ENCODE data around the gene RHOH.

Gene RHOH

GRCh38 chr4:40196724-40197281 is at the start of gene RHOH:
TSS of gene RHOH (plus strand) at chr4:40197031. CDS start at chr4:40243387, 46,356 bp downstream.
- in situ Hi-C loops (cut with MboI; ENCODE audit: low sequenced_read_pairs): no loop called here

- in situ Hi-C loops (cut with MboI; ENCODE audit: low sequenced_read_pairs): loop anchor here (10.0 kb wide), 1 partner anchor 167 kb away; no protein-coding TSS in a partner anchor
Observed at GRCh38 chr4:40147490-40147889, 49.3 kb upstream of the RHOH start.

GRCh38 chr4:40149960-40150385 is 46.9 kb upstream of the RHOH start:
- in situ Hi-C loops (cut with MboI; ENCODE audit: low sequenced_read_pairs): loop anchor here (10.0 kb wide), 1 partner anchor 165 kb away; no protein-coding TSS in a partner anchor

GRCh38 chr4:40150932-40151331 is 45.9 kb upstream of the RHOH start:
- in situ Hi-C loops (cut with MboI; ENCODE audit: low sequenced_read_pairs): no loop called here

GRCh38 chr4:40152637-40153036 is 44.2 kb upstream of the RHOH start:
- in situ Hi-C loops (cut with MboI; ENCODE audit: low sequenced_read_pairs): no loop called here

GRCh38 chr4:40157436-40157835 is 39.4 kb upstream of the RHOH start:
- in situ Hi-C loops (cut with MboI; ENCODE audit: low sequenced_read_pairs): no loop called here

GRCh38 chr4:40160258-40160657 is 36.6 kb upstream of the RHOH start:
- in situ Hi-C loops (cut with MboI; ENCODE audit: low sequenced_read_pairs): no loop called here

GRCh38 chr4:40164459-40164858 is 32.4 kb upstream of the RHOH start:
- in situ Hi-C loops (cut with MboI; ENCODE audit: low sequenced_read_pairs): no loop called here

GRCh38 chr4:40165916-40166315 is 30.9 kb upstream of the RHOH start:
- in situ Hi-C loops (cut with MboI; ENCODE audit: low sequenced_read_pairs): no loop called here

GRCh38 chr4:40168070-40168469 is 28.8 kb upstream of the RHOH start:
- in situ Hi-C loops (cut with MboI; ENCODE audit: low sequenced_read_pairs): no loop called here

- in situ Hi-C loops (cut with MboI; ENCODE audit: low sequenced_read_pairs): no loop called here
Observed at GRCh38 chr4:40170588-40170987, 26.2 kb upstream of the RHOH start.

GRCh38 chr4:40173470-40173875 is 23.4 kb upstream of the RHOH start:
- in situ Hi-C loops (cut with MboI; ENCODE audit: low sequenced_read_pairs): no loop called here

- in situ Hi-C loops (cut with MboI; ENCODE audit: low sequenced_read_pairs): no loop called here
Observed at GRCh38 chr4:40176602-40177001, 20.2 kb upstream of the RHOH start.

- in situ Hi-C loops (cut with MboI; ENCODE audit: low sequenced_read_pairs): no loop called here
Observed at GRCh38 chr4:40177591-40177990, 19.2 kb upstream of the RHOH start.

- in situ Hi-C loops (cut with MboI; ENCODE audit: low sequenced_read_pairs): no loop called here
Observed at GRCh38 chr4:40178672-40179071, 18.2 kb upstream of the RHOH start.

- in situ Hi-C loops (cut with MboI; ENCODE audit: low sequenced_read_pairs): no loop called here
Observed at GRCh38 chr4:40179360-40179759, 17.5 kb upstream of the RHOH start.

GRCh38 chr4:40180356-40180755 is 16.5 kb upstream of the RHOH start:
- in situ Hi-C loops (cut with MboI; ENCODE audit: low sequenced_read_pairs): no loop called here

- in situ Hi-C loops (cut with MboI; ENCODE audit: low sequenced_read_pairs): no loop called here
Observed at GRCh38 chr4:40182001-40182400, 14.8 kb upstream of the RHOH start.

- in situ Hi-C loops (cut with MboI; ENCODE audit: low sequenced_read_pairs): no loop called here
Observed at GRCh38 chr4:40182954-40183353, 13.9 kb upstream of the RHOH start.

- in situ Hi-C loops (cut with MboI; ENCODE audit: low sequenced_read_pairs): no loop called here
Observed at GRCh38 chr4:40183615-40184411, 13.0 kb upstream of the RHOH start.

- in situ Hi-C loops (cut with MboI; ENCODE audit: low sequenced_read_pairs): no loop called here
Observed at GRCh38 chr4:40185830-40186664, 10.8 kb upstream of the RHOH start.

GRCh38 chr4:40186665-40187014 is 10.2 kb upstream of the RHOH start:
- in situ Hi-C loops (cut with MboI; ENCODE audit: low sequenced_read_pairs): no loop called here
